ENCODE data around the gene WDR33.
"Not testable (repeated sequence)": the region's sequence is repeated elsewhere in the genome, so short reads cannot be mapped to it uniquely, and the experiment has no call there.

GRCh38 chr2:127749537-127749936 is 61.4 kb downstream of the WDR33 start:
- not testable (repeated sequence) for TF ChIP-seq POLR2A, CTCF (IDR thresholded peaks at IDR 0.05)
